OCI-LY3 (cell line): ENCODE results near the gene ARHGEF11.

Experiments
- EZH2phosphoT487 ChIP-seq: fragments of 200-600 bp; shearing (Covaris generic); IDR thresholded peaks from 2 replicates; pipeline ENCODE4 v1.6.1; 2018; ENCODE audit warnings: antibody characterized with exemption, mixed run types, low read depth
- TF ChIP-seq, protein P1 (sequence below): fragments of 200-600, 300-600 bp; sonication (generic); IDR thresholded peaks from 2 replicates; pipeline ENCODE4 v1.5.1; 2014; ENCODE audit warnings: antibody characterized with exemption, low read length, low read depth

DNA sequence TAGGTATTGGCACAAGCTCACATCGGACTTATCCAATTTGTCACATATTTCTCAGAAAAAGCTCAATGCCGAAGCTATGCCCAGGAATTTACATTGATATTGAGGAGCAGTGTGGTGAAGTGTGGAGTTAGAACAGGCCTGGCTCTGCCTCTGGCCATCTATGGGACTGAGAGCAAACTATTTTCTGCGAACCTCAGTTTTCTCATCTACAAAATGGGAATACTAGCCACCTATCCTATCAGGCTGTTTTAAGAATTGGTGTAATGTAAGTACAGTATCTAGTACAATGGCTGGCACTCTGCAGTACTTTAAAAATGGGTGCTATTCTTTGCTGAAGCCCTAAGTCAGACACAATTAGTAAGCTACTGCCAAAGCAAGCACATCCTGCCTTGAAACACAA is 47.2 kb downstream of the ARHGEF11 start:
- TF ChIP-seq, protein P1, sequence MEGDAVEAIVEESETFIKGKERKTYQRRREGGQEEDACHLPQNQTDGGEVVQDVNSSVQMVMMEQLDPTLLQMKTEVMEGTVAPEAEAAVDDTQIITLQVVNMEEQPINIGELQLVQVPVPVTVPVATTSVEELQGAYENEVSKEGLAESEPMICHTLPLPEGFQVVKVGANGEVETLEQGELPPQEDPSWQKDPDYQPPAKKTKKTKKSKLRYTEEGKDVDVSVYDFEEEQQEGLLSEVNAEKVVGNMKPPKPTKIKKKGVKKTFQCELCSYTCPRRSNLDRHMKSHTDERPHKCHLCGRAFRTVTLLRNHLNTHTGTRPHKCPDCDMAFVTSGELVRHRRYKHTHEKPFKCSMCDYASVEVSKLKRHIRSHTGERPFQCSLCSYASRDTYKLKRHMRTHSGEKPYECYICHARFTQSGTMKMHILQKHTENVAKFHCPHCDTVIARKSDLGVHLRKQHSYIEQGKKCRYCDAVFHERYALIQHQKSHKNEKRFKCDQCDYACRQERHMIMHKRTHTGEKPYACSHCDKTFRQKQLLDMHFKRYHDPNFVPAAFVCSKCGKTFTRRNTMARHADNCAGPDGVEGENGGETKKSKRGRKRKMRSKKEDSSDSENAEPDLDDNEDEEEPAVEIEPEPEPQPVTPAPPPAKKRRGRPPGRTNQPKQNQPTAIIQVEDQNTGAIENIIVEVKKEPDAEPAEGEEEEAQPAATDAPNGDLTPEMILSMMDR: no peak
- TF ChIP-seq EZH2phosphoT487: no peak
